OCI-LY1 (cell line): ENCODE results near the gene ATF7IP2.

Source experiments
- EZH2 ChIP-seq: fragments of 200-600 bp; sonication (generic), shearing (Covaris generic); IDR thresholded peaks from 2 replicates; pipeline ENCODE4 v1.8.0; 2017; ENCODE audit warnings: borderline replicate concordance, mixed run types, mild to moderate bottlenecking, antibody characterized with exemption, low read length, moderate library complexity, mixed read lengths
- TF ChIP-seq, protein P1 (sequence below): fragments of 200-600 bp; sonication (generic), shearing (Covaris generic); IDR thresholded peaks from 2 replicates; pipeline ENCODE4 v1.5.1; 2017; ENCODE audit warnings: mild to moderate bottlenecking, antibody characterized with exemption, low read length, moderate library complexity, mixed read lengths

DNA sequence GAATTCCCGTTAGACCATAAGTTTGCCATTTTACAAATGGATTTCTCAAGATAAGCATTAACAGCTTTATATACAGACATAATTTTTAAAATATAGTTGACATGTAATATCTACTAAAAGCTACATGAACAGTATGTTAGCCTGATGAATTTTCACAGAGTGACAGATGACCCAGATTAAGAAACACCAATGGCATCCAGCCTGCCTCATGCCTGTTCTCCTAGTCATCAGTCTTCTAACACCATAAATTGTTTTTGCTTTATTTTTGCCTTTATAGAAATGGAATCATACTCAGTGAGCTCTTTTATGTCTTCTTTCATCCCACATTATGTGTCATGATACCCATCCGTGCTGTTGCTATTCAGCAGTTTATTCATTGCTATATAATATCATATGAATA is 80.0 kb downstream of the ATF7IP2 start:
- TF ChIP-seq, protein P1, sequence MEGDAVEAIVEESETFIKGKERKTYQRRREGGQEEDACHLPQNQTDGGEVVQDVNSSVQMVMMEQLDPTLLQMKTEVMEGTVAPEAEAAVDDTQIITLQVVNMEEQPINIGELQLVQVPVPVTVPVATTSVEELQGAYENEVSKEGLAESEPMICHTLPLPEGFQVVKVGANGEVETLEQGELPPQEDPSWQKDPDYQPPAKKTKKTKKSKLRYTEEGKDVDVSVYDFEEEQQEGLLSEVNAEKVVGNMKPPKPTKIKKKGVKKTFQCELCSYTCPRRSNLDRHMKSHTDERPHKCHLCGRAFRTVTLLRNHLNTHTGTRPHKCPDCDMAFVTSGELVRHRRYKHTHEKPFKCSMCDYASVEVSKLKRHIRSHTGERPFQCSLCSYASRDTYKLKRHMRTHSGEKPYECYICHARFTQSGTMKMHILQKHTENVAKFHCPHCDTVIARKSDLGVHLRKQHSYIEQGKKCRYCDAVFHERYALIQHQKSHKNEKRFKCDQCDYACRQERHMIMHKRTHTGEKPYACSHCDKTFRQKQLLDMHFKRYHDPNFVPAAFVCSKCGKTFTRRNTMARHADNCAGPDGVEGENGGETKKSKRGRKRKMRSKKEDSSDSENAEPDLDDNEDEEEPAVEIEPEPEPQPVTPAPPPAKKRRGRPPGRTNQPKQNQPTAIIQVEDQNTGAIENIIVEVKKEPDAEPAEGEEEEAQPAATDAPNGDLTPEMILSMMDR = no peak
- no peak for TF ChIP-seq EZH2
